AG08395 (cell line): ENCODE measurements around the gene TSPAN33.
"Not testable (repeated sequence)": the region's sequence is repeated elsewhere in the genome, so short reads cannot be mapped to it uniquely, and the experiment has no call there.

ENCODE experiments used
- DNase-seq: peaks from one replicate; pipeline ENCODE4 v3.0.0; 2012; ENCODE audit warnings: mixed read lengths, low spot score

The TSPAN33 gene

DNA sequence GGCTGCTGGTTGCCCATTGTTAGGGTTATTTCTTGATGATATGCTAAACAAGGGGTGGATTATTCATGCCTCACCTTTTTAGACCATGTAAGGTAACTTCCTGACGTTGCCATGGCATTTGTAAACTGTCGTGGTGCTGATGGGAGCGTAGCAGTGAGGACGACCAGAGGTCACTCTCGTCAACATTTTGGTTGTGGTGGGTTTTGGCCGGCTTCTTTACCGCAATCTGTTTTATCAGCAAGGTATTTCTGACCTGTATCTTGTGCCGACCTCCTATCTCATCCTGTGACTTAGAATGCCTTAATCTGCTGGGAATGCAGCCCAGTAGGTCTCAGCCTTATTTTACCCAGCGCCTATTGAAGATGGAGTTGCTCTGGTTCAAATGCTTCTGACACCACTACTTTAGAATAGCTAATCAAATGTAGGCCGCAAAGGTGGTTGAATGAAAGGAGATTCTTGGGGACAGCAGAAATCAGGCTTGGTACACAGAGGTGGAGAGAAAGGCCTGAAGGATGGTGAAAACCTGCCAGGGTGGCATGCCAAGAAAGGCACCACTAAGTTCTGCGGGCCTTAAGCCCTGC is 26.0 kb downstream of the TSPAN33 start:
- DNase-seq, result no peak

DNA sequence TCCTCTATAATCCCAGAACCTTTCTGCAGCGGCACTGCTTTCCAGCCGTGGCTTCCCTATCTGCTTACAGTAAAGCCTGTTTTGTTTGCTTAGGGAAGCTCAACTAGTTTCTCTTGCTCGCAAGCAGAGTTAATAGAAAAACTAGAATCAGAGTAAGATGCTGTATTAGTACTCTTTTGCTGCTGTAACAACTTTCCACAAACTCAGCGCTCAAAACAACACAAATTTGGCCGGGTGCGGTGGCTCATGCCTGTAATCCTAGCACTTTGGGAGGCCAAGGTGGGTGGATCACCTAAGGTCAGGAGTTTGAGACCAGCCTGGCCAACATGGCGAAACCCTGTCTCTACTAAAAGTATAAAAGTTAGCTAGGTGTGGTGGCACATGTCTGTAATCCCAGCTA is 29.4 kb downstream of the TSPAN33 start:
- not testable (repeated sequence) for DNase-seq

DNA sequence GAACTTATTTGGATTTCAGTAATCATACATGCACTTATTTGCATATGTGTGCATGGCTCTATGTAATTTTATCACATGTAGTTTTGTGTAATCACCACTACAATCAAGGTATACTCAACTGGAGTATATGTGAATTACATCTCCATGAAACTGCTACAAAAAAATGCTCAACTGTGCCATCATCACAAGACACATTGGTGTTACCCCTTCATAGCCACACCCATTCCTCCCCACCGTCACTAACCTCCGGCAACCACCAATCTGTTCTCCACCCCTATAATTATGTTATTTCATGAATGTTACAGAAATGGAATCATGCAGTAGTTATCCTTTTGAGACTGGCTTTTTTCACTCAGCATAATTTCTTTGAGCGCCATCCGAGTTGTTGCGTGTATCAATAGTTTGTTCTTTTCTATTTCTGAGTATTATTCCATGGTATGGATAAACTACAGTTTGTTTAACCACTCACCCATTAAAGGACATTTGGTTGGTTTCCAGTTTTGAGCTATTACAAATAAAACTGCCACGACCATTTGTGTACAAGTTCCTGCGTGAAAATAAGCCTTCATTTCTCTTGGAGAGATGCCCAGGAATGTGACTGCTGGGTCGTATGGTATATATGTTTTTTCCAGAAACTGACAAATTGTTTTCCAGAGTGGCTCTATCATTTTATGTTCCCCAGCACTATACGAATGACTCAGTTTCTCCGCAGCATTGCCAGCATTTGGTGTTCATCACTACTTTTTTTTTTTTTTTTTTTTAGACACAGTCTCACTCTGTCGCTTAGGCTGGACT is 32.6 kb downstream of the TSPAN33 start:
- DNase-seq, result no peak

DNA sequence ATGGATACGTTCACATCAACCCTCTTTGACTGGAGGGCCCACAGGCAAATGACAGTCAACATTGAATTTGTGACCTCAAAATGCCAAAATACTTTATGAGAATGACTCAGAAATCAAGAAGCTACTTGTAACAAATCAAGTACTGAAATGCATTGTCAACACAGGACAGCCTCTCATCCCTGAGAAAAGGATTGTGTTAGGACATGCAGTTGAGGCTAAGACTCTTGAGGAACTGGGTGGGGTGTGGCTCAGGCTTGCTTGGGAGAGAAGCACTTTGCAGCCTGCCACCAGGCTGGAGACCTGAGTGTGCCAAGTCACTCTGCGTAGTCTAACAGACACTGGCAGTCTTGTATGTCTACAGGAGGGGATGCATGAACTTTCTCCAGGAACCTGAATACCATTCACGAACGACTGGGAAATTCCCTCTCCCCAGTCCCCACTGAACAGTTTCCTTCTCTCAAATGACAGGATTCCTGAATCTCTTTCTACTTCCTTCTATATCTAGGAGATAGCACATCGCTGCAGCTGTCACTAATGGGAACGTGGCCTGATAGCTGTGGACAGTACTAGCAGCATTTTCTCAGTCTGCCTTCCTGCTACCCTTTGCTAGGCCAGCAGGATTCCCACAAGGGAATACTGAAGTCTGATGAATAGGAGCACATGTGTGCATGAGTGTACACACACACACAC is 40.6 kb downstream of the TSPAN33 start:
- DNase-seq, result no peak

DNA sequence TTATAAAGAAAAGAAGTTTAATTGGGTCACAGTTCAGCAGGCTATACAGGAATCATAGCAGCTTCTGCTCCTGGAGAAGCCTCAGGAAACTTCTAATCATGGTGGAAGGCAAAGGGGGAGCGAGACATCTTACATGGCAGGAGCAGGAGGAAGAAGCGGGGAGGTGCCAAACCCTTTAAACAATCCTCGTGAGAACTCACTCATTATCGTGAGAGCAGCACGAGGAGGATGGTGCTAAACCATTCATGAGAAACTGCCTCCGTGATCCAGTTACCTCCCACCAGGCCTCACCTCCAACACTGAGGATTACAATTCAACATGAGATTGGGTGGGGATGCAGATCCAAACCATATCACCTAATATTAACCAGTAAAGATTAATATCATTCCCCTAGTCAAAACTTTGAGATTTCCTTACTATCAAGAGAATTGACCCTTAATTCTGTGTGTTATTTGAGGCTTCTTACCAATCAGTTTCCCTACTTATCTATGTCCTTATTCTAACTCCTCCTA is 42.3 kb downstream of the TSPAN33 start:
- DNase-seq, result no peak

DNA sequence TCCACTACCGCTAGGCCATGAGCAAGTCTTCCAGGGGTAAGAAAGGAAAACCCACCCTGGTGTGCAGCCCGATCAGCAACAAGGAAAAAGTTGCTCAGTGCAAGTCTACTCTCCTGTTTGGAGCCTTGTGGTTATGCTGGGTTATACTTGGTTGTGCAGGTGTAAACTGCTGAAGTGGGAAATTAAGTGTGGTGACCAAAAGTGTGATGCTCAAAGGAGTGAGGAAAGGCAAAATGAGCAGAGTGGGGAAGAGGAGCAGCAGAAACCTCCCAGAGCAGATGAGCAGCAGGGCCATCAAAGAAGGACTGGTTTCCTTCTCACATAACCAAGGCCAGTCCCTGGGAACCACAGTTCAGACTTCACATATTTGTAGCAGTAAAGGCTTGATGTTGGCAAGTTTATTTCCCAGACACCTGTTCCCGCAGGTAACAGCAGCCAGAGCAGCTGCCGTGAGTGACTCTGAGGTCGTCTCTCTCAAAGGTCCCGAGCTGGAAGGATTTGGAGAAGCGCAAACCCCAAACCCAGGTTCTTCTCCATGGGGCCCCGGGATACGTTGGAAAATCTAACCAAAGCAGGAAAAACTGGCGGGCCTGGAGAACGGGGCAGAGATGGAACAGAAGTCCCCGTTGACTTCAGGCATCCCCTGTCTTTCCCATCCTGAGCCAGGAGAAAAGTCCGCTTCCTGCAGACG is 43.3 kb downstream of the TSPAN33 start:
- DNase-seq, result no peak

DNA sequence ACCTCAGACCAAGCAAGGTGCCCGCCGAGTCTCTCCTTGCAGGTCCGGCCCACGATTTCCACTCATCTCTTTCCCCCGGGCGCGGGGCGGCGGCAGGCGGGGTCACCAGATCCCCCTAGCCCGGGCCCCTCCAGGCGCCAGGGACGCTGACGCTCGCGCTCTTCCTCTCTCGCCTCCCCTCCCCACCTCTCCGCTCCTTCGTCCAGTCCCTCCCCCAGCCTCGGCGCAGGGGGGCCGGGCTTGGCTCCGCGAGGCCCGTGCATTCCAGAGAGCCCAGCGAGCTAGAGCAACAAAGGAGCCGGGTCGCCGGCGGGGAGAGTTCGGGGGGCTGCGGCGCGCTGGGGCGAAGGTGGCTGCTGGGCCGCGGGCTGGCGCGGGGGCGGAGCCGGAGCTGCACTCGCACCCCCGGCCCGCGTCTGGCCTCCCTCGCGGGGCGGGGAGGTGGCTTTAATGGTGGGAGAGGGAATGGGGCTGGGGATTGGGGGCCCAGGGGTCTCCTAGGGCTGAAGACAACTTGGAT is 43.9 kb downstream of the TSPAN33 start, which contains the start of gene SMO:
TSS of gene SMO (plus strand) at position 262 of the 520 bp plus-strand sequence. CDS start 519 bp downstream, outside the sequence.
- DNase-seq, result peak; percentile 50

DNA sequence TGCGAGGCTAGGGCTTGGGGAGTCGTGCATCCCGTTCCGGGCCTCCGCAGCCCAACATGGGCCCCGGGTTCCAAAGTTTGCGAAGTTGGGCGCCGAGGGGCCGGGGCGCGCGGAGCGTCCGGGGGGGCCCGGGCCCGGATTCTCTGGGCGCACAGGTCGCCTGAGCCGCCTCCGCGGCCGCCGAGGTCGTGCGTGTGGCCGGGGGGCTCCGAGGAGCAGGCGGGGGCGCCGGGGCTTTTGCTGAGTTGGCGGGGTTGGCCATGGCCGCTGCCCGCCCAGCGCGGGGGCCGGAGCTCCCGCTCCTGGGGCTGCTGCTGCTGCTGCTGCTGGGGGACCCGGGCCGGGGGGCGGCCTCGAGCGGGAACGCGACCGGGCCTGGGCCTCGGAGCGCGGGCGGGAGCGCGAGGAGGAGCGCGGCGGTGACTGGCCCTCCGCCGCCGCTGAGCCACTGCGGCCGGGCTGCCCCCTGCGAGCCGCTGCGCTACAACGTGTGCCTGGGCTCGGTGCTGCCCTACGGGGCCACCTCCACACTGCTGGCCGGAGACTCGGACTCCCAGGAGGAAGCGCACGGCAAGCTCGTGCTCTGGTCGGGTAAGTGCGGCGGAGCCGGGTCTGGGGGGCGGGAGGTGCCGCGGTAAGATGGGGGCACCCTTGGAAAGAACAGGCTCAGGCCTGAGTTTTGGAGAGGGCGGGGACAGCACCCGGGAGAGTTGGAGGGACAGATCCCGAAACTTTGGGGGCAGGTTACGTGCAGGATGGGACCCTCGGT is 44.6 kb downstream of the TSPAN33 start:
- DNase-seq, result peak; percentile 39

DNA sequence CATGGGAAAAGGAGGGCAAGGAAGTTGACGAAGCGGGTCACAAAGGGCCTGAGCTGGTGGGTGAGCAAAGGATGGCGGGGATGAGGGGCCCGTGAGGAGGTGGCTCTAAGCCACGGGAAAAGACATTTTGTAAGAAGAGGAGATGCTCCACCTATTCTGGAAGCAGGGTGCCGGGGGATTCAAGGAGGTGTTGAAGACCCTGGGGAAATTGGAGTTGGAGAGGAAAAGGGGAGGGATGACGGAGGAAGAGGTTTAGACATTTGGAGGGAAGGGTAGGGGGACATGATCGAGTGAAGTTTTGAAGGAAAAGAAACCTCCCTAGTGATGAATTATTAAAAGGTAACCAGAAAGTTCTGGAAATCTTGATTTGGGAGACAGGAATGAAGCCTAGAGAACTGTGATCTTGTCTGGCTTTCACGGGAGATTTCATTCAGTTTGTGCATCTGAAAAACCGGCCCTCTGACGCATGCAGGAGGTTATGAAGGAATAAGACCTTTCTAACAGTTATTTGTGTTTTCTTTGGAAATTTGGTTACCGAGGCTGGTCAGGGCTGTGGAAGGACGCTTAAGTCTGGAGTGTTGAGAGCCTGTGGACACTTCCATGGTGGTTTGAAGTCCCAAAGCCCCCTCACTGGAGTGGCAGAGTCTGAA is 45.3 kb downstream of the TSPAN33 start:
- DNase-seq, result no peak

DNA sequence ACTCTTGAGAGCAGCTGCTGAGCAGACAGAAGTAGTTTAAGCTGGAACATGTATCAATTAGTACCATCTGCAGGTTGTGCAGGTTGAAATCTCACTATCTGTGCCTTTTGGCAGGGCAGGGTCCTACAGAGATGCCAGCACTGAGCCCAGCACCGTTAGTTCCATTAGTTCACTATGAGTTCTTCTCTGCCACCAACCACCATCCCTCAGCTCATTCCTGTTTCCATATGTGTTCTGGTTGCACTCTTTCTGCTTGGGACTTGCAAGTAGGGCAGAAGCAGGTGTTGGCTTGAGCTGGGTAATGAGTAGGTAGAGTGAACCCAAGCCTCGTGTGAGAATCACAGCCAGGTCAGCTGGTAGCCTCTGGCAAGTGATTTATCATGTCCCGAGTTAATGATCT is 46.8 kb downstream of the TSPAN33 start:
- DNase-seq, result no peak

DNA sequence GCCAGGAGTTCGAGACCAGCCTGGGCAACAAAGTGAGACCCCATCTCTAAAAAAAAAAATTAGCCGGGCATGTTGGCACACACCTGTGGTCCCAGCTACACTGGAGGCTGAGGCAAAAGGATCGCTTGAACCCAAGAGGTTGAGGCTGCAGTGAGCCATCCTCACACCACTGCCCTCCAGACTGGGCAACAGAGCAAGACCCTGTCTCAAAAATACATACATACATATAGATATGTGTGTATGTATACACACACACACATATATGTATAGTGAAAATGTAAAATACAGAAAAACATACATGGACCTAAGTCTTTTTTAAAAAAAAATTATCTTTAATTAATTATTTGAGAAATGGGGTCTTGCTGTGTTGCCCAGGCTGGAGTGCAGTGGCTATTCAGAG is 49.4 kb downstream of the TSPAN33 start:
- DNase-seq, result no peak

DNA sequence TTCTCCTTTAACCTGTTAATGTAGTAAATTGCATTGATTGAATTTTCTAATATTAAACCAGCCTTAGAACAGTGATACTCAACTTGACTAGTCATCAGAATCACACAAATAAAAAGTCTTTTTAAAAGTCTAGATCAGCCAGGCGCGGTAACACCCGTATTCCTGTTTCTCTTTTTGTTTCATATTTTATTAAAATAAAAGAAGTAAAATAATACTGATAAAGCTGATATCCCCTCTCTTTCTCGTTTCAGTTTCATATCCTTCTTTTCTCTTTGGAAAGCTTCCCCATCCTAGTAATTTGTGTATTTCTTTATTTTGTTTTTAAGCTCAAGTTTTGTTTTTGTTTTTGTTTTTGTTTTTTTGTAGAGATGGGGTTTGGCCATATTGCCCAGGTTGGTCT is 53.3 kb downstream of the TSPAN33 start:
- DNase-seq, result no peak

DNA sequence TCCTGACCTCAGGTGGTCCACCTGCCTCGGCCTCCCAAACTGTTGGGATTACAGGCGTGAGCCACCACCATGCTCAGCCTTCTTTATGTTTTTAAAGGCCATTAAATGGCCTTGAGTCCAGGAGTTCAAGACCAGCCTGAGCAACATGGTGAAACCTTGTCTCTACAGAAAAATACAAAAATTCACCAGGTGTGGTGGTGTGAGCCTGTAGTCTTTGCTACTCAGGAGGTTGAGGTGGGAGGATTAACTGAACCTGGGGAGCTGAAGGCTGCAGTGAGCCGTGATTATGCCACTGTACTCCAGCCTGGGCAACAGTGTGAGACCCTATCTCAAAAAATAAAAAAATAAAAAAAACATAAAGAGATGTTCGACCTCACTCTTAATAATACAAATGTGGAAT is 54.9 kb downstream of the TSPAN33 start:
- no peak for DNase-seq

DNA sequence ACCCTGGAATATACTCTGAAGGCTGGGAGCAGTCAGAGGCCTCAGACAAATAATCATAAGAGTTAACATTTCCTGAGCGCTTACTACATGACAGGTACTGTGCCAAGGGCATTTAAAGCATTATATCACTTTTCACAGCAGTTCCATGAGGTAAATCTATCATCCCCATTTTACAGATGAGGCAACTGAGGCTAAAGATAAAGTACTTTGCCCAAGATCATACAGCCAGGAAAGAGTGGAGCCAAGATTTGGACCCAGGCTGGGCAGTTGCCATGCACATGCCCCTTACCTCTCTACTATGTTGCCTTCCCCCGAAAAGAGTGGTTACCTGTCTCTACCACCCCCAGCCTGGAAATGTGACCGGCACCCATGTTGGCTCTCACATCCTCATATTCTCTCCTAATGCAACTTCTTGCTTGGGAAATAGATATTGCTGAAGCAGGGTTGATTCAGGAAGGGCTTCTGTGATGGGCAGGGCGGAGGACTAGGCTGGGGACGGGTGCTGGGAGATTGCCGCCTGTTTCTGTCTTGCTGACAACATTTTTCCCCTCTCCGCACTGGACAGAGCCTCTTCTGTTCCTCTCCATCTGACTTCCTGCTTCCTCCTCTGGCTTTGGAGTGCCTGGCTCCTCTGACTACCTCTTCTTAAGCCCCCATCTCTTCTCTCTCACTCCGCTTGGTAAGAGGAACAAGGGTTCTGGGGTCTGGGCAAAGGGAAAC is 57.7 kb downstream of the TSPAN33 start:
- DNase-seq, result no peak

DNA sequence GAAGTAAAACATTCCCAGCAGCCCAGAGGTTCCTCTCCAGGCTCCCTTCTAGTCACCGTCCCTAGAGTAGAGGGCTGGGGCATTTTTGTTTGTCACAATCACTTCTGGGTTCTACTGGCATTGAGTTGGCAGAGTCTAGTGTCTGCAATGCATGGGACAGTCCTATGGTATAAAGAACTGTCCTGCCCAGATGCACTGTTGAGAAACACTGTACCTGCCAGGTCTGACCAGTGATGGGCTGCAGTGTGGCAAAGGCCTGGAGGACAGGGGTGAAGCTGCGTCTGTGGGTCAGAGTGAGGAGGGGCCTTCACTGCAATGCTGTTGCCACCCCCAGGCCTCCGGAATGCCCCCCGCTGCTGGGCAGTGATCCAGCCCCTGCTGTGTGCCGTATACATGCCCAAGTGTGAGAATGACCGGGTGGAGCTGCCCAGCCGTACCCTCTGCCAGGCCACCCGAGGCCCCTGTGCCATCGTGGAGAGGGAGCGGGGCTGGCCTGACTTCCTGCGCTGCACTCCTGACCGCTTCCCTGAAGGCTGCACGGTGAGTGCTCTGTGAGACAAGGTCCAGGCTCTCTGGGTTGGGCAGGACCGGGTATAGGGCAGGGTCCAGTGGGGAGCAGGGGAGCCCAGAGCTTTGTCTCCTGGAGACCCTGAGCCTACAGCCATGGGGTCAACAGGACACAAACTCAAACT is 58.7 kb downstream of the TSPAN33 start:
- DNase-seq, result no peak

DNA sequence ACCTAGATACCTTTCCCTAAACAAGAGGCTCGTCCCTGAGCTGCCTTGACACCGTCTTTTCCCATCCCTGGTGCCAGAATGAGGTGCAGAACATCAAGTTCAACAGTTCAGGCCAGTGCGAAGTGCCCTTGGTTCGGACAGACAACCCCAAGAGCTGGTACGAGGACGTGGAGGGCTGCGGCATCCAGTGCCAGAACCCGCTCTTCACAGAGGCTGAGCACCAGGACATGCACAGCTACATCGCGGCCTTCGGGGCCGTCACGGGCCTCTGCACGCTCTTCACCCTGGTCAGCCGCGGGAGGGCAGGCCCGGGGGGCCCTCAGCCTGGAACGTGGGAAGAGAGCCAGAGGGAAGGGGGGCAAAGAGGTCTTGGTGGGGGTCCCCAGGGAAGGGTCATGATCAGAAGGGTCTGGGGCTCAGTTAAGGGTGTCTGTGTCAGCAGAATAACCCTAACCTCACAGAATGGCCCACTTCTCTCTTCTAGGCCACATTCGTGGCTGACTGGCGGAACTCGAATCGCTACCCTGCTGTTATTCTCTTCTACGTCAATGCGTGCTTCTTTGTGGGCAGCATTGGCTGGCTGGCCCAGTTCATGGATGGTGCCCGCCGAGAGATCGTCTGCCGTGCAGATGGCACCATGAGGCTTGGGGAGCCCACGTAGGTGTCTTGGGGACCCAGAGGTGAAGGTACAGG is 60.8 kb downstream of the TSPAN33 start:
- DNase-seq, result no peak

DNA sequence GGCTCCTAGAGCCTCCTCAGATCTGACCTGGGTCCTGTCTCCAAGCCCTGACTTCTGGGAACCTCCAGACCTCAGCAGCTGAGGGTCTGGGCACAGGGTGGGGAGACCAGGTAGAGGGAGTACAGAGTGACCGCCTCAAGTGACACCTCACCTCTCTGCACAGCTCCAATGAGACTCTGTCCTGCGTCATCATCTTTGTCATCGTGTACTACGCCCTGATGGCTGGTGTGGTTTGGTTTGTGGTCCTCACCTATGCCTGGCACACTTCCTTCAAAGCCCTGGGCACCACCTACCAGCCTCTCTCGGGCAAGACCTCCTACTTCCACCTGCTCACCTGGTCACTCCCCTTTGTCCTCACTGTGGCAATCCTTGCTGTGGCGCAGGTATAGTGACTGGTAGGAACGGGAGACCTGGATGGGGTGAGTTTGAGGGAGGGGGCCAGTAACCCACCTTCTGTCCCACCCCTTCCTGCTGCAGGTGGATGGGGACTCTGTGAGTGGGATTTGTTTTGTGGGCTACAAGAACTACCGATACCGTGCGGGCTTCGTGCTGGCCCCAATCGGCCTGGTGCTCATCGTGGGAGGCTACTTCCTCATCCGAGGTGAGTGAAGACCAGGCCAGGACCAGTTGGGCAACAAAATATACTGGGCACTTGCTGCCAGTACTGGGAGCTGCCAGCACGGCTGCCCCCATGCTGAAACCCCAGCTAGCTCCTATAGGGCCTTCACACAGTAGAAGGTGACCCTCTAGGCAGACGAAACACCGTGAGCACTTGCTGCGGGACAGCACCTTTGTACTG is 61.7 kb downstream of the TSPAN33 start:
- DNase-seq, result no peak

DNA sequence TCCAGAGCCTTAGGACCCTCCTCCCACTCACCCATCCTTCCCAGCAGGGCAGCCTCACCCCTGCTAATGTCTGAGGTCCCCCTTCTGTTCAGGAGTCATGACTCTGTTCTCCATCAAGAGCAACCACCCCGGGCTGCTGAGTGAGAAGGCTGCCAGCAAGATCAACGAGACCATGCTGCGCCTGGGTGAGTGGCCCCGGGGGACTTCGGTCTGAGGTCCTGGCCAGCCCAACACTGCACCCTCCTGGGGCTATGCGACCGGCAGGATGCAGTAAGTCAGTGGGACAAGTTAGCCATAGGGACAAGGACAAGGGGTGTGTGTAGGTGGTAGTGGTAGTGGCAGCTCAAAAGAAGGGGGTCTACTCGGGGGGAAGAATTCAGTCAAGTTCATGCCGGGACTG is 64.2 kb downstream of the TSPAN33 start:
- DNase-seq, result no peak
